GM12873 (cell line): ENCODE measurements around the gene ARHGAP6.

Experiments used
- CTCF ChIP-seq: IDR thresholded peaks from 2 replicates; pipeline ENCODE4 v1.5.1; 2012; ENCODE audit warnings: low read depth, mild to moderate bottlenecking, moderate library complexity, low read length, control low read depth; ENCODE audit not compliant: insufficient read depth; ENCODE audit errors: missing control alignments

The ARHGAP6 gene

GRCh38 chrX:11525685-11526084 lies 140.0 kb downstream of the ARHGAP6 start:
- no peak for TF ChIP-seq CTCF

- no peak for TF ChIP-seq CTCF
Measured at GRCh38 chrX:11509786-11510185, 155.9 kb downstream of the ARHGAP6 start.

- TF ChIP-seq CTCF: no peak
Measured at GRCh38 chrX:11504234-11504633, 161.5 kb downstream of the ARHGAP6 start.

GRCh38 chrX:11499076-11500044 lies 166.4 kb downstream of the ARHGAP6 start:
- no peak for TF ChIP-seq CTCF

GRCh38 chrX:11484290-11484689 lies 181.4 kb downstream of the ARHGAP6 start:
- no peak for TF ChIP-seq CTCF

GRCh38 chrX:11481035-11481434 lies 184.7 kb downstream of the ARHGAP6 start:
- TF ChIP-seq CTCF: no peak

GRCh38 chrX:11480626-11481025 lies 185.1 kb downstream of the ARHGAP6 start:
- no peak for TF ChIP-seq CTCF
